GM21737 (cell line): ENCODE data around the gene TSEN54.
"Not testable (repeated sequence)": the region's sequence is repeated elsewhere in the genome, so short reads cannot be mapped to it uniquely, and the experiment has no call there.

Experiments
- ATAC-seq: cut with Tn5 transposase; IDR thresholded peaks from one replicate; pipeline ENCODE4 v1.9.1; 2021; ENCODE audit warnings: mild to moderate bottlenecking, moderate library complexity; ENCODE audit not compliant: unreplicated experiment

TSEN54 gene

DNA sequence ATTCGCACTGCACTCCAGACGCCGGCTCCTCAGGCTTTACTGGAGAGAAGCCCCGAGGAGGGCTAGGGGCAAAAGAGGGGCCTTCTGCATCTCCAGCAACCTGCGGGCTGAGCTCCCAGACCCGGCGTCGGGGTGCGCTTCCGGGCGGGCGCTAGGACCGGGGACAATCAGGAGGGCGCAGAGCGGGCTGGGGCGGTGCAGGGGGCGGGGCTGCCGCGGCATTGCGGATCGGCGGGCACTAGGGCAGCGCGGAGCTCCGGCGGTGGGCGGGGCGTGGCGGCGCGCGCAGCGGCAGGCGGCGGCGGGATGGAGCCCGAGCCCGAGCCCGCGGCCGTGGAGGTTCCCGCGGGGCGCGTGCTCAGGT lies at the start of gene TSEN54:
Gene TSEN54, plus strand, starts transcription at position 274 of the 364 bp plus-strand sequence. Its CDS starts 33 bp downstream, at position 307.
- peak; percentile 63 for ATAC-seq

DNA sequence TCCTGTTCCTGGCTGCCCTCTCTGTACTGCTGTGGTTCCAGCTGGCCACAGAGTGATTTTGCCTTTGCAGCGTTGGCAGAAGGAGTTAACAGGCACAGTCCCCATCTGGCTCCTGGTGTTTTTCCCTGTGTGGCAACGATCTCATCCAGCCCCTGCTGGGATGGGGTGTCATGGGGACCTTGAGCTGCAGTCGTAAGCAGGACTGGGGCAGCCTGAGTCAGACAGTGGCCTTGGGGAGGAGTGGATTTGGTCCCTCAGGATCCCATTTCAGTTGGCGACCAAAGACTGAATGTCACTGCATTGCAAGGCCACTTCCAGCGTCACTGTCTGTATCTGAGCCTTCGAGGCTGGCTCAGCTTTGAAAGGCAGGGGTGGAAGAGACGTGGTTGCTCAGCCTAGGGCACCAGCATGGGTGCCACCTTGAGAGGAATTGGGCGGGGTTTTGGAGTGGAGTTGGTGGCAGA lies 48.0 kb upstream of the TSEN54 start:
- no peak for ATAC-seq

DNA sequence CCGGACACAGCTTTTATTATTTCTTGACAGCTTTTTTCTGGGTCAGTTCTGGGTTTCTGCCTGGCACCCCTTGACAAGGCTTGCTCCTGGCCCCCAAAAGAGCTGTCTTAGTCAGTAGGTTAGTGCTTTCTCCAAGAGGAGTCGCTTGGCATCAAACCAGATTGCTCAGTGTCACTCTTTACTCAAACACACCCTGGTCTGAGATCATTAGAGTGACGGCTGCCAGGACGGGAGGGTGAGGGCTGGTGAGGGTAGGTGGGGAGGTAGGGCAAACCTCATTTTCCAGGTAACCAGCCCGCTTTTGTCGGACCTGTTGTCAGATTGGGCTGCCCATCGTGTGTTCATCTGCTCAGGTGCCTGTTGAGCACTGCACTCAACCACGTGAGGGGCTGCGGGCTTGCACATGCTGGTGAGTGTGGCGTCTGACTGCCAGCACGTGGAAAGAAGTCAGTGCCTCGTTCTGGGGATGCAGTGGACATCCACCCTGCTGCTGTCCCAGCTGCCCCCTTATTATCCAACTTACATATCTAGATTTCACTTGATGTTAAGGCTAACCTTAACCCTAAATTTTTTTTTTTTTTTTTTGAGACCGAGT lies 47.5 kb upstream of the TSEN54 start:
- ATAC-seq, result no peak

DNA sequence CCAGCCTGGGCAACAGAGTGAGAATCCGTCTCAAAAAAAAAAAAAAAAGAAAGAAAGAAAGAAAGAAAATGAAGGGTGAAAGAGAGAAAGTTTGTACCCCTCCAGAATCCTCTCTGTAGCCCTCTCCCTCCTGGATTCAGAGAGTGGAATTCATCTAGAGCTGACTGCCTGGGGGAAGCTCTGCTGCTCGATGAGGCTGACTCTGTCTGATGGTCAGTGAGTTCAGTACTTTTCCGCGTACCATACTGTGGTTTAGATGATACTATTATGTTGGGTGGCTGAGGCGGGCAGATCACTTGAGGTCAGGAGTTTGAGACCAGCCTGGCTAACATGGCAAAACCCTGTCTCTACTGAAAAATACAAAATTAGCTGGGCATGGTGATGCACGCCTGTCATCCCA lies 45.1 kb upstream of the TSEN54 start:
- ATAC-seq, result no peak

DNA sequence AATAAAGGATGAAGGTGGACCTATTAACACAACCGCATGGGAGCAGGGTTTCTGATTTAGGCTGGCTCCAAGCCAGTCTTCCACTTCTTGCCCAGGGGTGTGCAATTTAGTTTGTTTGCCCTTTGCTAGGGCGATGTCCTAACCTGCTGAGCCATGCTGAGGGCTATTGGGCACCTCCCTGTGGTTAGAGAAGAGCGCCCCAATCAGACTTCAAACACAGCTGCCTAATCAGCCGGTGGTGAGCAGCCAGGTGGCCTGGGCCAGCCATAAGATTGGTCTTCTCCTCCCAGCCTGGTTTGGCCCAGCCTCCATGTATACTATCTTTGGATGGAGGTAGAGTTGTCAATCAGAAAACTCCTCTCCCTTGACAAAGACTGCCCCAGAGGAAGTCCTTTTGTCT lies 44.2 kb upstream of the TSEN54 start:
- no peak for ATAC-seq

DNA sequence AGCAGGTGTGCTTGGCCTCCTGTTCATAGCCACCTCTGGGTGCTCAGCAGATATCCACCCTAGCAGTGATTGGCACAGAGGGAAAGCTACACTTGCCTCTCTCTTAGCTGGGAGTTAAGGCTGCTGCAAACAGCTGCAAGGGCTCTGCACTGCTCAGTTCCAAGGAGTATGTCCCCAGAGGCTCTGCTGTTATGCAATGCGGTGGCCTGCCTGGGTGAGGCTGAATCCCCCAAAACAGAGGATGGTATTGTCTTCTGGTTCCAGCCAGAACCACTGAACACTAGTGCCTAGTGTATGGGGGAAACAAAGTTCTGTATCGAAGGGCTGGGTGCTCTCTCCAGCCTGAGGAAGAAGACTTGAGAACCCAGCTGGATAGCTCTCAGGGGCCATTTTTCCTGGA lies 43.1 kb upstream of the TSEN54 start:
- no peak for ATAC-seq

DNA sequence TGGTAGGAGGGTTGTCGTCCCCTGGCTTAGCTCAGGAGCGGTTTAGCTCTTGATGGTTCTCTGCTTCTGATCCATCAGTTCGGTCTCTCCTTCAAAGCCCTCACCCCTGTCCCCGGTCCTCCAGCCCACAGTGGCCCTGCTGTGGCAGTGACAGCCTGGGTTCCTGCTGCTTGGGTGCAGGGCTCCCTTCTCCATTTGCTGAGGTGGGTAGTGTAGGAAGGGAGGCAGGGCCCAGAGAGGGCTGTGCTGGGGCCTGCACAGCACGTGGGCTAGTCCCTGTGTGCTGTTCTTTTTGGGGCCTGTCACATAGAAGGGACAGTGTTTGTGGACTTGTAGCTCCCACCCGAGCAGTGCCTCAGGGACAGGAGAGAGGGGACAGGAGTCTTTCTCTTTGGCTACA lies 41.6 kb upstream of the TSEN54 start:
- no peak for ATAC-seq

DNA sequence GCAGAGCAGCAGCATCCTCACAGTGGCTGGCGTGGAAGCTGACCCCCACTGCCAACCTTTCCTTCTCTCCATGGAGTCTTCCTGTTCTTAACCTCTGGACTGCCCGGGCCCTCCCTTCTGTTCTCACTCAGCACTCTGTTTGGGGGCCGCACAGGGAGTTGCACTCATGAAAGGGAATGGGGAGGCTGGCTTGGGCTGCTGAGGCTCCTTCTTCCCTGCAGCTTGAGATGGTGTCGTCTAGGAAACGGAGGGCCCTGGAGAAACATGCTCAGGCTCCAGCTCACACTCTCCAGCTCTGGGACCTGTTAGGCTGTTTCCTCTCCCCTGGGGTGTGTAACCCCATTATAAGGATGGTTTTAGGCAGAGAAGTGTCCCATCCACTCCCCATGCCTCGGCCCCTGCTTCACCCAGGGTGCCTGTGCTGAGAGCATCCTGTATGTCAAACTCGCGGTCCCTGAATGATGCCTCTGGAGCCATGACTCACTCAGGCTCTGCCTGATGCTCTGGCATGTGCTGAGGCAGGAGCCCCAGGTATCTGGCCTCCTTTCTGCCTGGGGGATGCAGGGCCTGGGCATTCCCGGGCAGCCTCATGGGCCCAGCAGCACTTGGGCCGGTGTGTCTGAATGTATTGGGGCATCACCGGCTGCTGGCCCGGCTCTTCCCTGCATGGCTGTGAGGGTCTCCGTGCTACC lies 41.0 kb upstream of the TSEN54 start:
- no peak for ATAC-seq

DNA sequence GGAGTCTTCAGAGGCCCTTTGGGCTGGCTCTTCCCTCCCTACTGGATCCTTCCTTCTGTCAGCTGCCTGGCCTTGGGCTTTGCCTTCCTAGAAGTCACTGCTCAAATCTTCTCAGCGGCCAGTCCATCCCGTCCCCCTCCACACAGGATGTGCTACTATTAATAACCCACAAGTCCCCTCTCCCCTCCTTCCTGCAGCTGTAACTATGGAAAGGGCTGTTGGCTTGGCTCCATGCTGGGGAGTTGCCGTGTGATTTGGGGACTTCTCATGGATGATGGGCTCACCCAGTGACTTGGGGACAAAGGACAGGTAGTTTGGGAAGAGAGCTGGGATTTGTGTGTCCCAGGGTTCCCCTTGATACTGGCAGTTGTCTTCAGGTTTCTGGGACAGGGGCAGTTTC lies 40.5 kb upstream of the TSEN54 start:
- ATAC-seq, result no peak

DNA sequence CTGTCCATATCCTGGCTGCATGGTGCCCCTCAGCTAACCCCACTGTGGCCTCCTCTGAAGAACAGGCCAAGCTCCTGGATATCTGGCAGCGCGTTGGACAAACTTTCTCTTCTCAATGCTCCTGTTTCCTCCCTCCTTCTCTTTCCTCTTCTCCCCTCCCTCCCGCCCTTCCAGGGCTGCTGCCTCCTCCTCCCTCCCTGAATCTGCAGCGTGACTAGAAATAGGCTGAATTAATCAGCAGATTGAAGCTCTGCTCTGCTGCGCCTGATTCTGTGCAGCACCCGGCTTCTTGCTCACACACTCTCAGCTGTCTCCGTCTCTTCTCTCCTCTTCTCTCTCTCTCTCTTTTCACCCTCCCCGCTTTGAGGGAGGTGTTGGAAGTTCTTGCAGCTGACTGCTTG lies 40.1 kb upstream of the TSEN54 start:
- ATAC-seq, result no peak

DNA sequence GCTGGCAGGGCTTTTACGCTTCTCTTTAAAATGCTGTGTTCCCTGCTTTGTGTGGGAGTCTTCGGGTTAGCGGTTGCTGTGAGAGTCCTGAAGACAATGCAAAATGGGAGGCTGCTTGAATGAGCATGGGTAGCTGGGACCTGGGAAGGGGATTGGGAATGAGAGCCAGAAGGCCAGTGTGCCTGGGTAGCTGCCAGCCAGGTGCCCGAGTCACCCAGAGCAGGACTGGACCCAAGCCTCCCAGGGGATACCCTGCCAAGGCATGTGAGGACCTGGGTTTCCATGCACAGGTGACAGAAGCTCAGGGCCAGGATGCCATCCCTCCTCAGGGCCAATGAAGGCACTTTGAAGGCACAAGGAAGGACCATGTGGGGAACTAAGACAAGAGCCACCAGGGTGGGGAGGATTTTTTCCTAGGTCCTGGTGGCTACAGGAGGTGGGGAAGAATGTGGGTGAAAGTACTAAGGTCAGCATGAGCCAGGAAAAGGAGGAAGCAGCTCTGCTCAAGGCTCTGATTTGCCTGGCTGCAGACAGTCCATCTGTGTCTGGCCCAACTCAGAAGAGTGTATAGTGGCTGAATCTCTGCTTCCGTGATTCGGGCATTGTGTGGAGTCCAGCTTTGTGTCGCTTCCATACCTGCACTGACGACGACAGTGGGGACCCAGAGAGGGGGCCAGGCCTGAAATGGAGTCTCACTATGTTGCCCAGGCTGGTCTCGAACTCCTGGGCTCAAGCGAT lies 39.4 kb upstream of the TSEN54 start:
- ATAC-seq, result no peak

DNA sequence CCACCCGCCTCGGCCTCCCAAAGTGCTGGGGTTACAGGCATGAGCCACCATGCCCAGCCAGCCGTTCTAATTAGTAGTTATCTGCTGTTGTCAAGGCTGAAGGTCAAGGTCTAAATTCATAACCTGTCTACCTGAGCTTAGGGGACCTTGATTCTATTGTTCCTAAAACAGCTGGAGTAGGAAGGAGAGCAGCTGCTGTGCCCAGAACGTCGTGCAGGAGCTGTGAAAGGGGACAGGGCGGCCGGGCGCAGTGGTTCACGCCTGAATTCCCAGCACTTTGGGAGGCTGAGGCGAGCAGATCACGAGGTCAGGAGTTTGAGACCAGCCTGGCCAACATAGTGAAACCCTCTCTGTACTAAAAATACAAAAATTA lies 38.9 kb upstream of the TSEN54 start:
- ATAC-seq, result not testable (repeated sequence)

DNA sequence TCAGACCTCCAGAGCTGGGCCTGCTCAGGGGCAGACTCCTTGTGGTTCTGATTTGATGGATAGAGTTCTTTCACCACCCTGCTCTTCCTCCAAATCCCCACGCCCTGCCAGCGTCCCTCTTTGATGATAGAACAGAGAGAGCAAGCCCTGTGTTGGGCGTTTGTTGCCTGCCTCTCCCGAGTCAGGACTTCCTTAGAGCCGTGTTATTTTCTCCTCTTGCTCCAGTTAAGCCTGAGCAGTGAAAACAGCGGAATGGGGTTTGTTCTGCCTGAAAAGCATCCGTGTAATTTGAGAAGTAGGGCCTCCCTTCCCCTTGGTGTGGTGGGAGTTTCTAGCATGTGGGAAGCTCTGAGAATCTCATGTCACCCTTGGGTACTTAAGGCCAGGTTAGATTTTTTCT lies 37.8 kb upstream of the TSEN54 start:
- no peak for ATAC-seq

DNA sequence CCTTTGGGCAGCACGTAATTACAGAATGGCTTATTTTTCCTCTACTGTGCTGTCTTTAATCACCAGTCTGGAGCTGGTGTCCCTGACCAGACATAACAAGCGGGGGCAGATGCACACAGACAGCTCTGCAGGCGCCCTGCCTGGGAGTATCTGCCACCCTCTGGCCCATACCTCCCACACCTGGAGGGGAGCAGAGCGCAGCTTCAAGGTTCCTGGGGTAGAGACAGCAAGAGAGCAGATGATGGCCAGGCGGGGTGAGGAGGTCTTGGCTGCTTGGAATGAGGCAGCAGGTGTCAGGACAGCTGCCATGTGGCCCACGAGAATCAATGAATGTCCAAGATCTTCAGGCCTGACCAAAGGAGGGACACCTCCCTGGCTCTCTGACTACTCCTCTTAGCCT lies 36.0 kb upstream of the TSEN54 start:
- ATAC-seq, result no peak

DNA sequence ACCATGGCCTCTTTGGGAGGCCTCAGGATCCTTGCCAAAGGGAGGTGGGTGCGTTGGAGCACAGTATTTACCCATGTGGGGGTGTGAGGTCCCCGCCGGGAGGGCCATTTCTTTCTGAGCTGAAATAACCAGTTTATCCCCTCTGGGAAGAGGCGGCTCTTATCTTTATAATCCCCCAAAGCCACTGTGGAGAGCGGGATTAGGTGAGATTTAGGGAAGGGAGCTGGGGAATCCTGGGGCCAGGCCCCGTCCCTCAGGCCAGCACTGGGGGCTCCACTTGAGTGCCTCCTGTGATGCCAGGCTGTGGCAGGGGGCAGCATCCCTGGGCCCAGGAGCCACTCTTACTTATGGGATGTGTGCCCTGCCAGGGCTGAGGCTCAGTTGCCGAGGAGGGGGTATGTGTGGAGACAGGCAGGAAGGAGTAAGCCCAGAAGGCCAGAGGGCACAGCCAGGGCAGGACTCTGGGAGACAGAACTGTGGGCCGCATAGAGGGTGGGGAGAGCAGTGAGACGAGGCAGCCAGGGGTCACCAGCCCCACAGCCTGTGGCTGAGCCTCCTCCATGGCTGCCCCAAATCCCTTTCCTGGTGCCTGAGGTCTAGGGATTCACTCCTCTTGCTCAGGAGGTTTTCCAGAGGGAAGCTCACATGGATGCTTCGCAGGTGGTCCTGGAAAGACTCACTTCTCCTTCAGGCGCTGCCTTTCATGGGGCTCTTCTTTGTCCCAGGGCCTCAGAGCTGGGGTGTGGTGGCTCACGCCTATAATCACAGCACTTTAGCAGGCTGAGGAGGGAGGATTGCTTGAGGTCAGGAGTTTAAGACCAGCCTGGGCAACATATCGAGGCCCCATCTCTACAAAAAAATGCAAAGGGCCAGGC lies 34.9 kb upstream of the TSEN54 start:
- ATAC-seq, result no peak

DNA sequence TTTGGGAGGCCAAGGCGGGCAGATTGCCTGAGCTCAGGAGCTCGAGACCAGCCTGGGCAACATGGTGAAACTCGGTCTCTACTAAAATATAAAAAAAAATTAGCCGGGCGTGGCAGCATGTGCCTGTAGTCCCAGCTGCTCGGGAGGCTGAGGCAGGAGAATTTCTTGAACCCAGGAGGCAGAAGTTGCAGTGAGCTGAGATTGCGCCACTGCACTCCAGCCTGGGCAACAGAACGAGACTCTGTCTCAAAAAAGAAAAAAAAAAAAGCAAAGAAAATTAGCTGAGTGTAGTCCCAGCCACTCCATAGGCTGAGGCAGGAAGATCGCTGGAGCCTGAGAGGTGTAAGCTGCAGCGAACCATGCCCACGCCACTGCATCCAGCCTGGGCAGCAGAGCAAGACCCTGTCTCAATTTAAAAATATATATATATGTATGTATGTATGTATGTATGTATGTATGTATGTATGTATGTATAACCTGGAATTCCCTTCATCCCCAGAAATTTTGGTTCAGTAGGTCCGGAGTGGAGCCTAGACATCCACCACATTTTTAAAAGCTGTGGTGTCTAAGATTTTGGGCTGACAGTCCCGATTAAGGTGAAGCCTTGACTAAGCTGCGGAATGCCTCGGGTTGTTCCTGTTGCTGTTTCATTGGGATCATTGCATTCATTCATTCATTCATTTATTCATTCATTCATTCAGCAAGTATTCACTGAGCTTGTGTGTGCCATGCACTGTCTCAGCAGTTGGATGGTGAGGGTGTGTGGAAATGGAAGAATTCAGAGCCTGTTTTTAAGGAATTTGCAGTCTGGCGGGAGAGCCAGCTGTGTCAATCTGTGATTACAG lies 34.0 kb upstream of the TSEN54 start:
- ATAC-seq, result no peak

DNA sequence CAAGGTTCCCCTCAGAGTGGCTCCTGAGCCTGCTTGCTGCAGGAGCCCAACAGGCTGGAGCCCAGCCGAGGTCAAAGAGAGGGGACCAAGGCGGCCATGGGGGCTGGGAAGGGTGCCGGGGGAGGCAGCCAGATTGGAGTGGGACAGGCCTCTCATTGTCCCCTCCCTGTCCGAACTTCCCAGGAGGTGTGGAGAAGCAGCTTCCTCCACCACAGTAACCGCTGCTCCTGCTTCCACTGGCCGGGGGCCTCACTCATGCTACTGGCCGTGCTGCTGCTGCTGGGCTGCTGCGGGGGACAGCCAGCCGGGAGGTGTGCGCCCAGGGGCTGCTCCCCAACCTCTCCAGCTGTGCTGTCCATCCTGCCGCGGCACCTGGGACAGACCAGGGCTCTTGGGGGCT lies 30.6 kb upstream of the TSEN54 start:
- no peak for ATAC-seq

DNA sequence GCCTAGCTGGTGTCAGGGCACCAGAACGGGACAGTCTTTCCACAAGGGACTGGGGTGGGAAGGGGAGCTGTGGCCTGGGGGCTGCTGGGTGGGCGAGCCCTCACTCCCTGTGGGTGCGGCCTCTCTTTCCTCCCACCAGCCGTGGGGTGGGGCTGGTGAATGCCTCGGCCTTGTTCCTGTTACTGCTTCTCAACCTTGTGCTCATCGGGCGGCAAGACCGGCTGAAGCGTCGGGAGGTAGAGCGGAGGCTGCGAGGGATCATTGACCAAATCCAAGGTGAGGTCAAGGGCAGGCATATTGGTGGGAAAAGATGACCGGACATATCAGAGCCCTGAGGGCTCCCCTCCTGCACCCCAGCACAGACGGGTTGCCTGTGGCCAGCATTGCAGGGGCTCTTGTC lies 30.2 kb upstream of the TSEN54 start:
- ATAC-seq, result no peak

DNA sequence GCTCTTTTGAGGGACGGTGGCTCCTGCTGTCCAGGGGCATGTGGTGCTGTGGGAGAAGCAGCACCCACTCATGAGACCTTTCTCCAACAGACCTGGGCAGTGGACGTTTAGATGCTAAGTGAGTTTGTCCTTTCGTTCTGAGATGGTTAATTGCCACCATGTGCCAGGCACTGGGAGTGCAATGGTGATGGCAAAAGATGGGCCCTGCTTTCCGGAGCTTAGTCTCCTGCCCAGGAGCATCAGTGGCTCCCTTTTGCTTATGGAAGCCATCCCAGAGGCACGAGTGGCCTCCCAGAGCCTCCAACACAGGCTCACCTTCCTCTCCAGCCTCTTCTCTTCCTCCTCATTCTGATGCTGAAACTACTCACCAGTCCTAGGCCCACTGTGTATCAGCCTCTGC lies 29.4 kb upstream of the TSEN54 start:
- ATAC-seq, result no peak

DNA sequence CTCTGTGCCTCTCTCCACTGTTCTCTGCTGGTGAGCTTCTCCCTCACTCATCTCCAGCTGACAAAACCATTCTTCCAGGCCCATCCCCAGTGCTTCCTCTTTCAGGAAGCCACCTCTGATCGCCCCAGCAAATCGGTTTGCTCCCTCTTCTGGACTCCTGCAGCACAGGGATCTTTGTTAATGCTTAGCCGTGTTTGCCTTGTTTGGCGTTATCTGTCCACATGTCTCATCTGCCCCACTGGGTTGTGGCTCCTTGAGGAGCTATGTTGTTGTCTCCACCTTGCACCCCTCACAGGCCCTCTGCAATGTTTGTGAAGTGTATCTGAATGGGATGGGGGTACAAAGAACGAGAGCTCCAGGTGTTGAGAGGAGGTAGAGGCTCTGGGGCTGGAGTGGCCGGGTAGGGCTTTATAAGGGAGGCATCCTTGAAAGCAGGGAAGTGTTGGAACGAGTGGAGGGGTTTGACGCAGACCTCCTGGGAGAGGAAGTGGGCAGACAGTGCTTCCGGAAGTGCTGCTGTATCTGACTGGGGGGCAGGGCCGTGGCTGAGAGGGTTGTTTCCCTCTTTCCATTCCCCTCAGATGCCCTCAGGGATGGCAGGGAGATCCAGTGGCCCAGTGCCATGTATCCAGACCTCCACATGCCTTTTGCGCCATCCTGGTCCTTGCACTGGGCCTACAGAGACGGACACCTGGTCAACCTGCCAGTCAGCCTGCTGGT lies 28.8 kb upstream of the TSEN54 start:
- ATAC-seq, result no peak
